Neural progenitor cell (in vitro differentiated cells): ENCODE measurements around the gene CFHR1. TPM values are rescaled to one million over a fixed set of nuclear protein-coding genes. Genes with fewer than 3 reads are reported as not detected.

ENCODE experiments used
- DNase-seq: peaks from one replicate; pipeline ENCODE4 v3.0.0-alpha.2; 2016; ENCODE audit warnings: low spot score
- H2AFZ ChIP-seq: fragments of 200-600 bp; sonication (generic); replicated peaks from 2 replicates; pipeline ENCODE4 v1.6.1; 2016; ENCODE audit warnings: antibody characterized with exemption
- H3F3A ChIP-seq: fragments of 200-600 bp; sonication (generic); 2 replicates; pipeline ENCODE4 v1.6.1; 2016; ENCODE audit warnings: antibody characterized with exemption, low read depth
- H3K27ac ChIP-seq: fragments of 200-600 bp; sonication (generic); 2 replicates; pipeline ENCODE4 v1.5.1; 2016; ENCODE audit warnings: mild to moderate bottlenecking
- H3K27me3 ChIP-seq: fragments of 200-600 bp; sonication (generic); 2 replicates; pipeline ENCODE4 v1.6.1; 2016; ENCODE audit warnings: mild to moderate bottlenecking, moderate library complexity
- H3K36me3 ChIP-seq: fragments of 200-600 bp; sonication (generic); 2 replicates; pipeline ENCODE4 v1.5.1; 2016
- H3K4me1 ChIP-seq: fragments of 200-600 bp; sonication (generic); 2 replicates; pipeline ENCODE4 v1.6.1; 2016; ENCODE audit warnings: mixed run types
- H3K4me2 ChIP-seq: fragments of 200-600 bp; sonication (generic); 2 replicates; pipeline ENCODE4 v1.6.1; 2016
- H3K4me3 ChIP-seq: fragments of 200-600 bp; sonication (generic); 2 replicates; pipeline ENCODE4 v1.5.1; 2016
- H3K79me2 ChIP-seq: fragments of 200-600 bp; sonication (generic); 2 replicates; pipeline ENCODE4 v1.6.1; 2016; ENCODE audit warnings: low read depth
- H3K9ac ChIP-seq: fragments of 200-600 bp; sonication (generic); 2 replicates; pipeline ENCODE4 v1.6.1; 2016
- H3K9me3 ChIP-seq: fragments of 200-600 bp; sonication (generic); 2 replicates; pipeline ENCODE4 v1.5.1; 2016; ENCODE audit warnings: low read depth
- H4K20me1 ChIP-seq: fragments of 200-600 bp; sonication (generic); 2 replicates; pipeline ENCODE4 v1.6.1; 2016; ENCODE audit warnings: low read depth
- H3K27ac Mint-ChIP-seq: 3 replicates; pipeline ENCODE4 v1.8.0; 2021; ENCODE audit warnings: mixed read lengths
- H3K27me3 Mint-ChIP-seq: 2 replicates; pipeline ENCODE4 v1.8.0; 2022; ENCODE audit warnings: low read depth, mild to moderate bottlenecking, inconsistent platforms, moderate library complexity, mixed read lengths; ENCODE audit not compliant: insufficient read depth
- H3K36me3 Mint-ChIP-seq: 3 replicates; pipeline ENCODE4 v1.8.0; 2021; ENCODE audit warnings: mixed read lengths
- H3K4me1 Mint-ChIP-seq: 3 replicates; pipeline ENCODE4 v1.8.0; 2021; ENCODE audit warnings: mixed read lengths
- H3K4me3 Mint-ChIP-seq: 3 replicates; pipeline ENCODE4 v1.8.0; 2021; ENCODE audit warnings: mild to moderate bottlenecking, moderate library complexity, mixed read lengths
- H3K9me3 Mint-ChIP-seq: 3 replicates; pipeline ENCODE4 v1.8.0; 2020; ENCODE audit warnings: mixed read lengths
- EZH2 ChIP-seq: fragments of 200-600 bp; sonication (generic); IDR thresholded peaks from 2 replicates; pipeline ENCODE4 v1.6.1; 2017; ENCODE audit warnings: antibody characterized with exemption, mild to moderate bottlenecking, moderate library complexity
- EZH2phosphoT487 ChIP-seq: fragments of 200-600 bp; sonication (generic); IDR thresholded peaks from 2 replicates; pipeline ENCODE4 v1.6.1; 2017; ENCODE audit warnings: antibody characterized with exemption
- total RNA-seq: library from RNA; depleted of rRNA; stranded (reverse); fragments of >200 nt; gene quantifications from 2 replicates; pipeline ENCODE4 v1.2.3, GENCODE V29; 2015; ENCODE audit warnings: low replicate concordance
- TF ChIP-seq, protein P1 (sequence below): fragments of 200-600 bp; sonication (generic); IDR thresholded peaks from 2 replicates; pipeline ENCODE4 v1.5.1; 2017; ENCODE audit warnings: antibody characterized with exemption, mild to moderate bottlenecking

CFHR1 gene
- total RNA-seq, 1 donor from 2014 or later = not detected

DNA sequence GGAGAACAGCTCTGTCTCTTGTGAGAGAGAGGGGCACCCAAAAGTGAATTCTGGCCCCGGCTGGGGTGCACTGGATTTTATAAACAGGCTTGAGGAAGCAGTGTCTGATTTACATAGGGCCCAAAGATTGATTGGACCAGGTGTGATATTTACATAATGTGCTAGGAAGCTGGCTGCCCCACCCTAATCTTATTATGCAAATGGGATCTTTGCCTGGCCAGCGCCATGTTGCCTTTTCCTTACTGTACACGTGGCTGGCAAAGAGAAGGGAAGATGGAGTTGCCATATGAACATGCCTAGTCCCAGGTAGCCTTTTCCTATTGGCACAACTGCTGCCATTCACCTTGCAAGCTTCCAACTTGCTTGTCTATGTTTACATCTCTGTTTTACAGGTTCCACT lies 39.3 kb downstream of the CFHR1 start:
- no peak overlapping the region for H2AFZ ChIP-seq
- H3K9me3 ChIP-seq = no peaks in the 10 kb centered on the region
- no peaks in the 10 kb centered on the region for H3K9me3 Mint-ChIP-seq
- no peaks in the 10 kb centered on the region for H3K36me3 ChIP-seq
- no peak overlapping the region for H3K4me3 ChIP-seq
- H3K36me3 Mint-ChIP-seq = no peaks in the 10 kb centered on the region
- H3K27me3 ChIP-seq = no peaks in the 10 kb centered on the region
- H3K9ac ChIP-seq = no peak overlapping the region
- no peak overlapping the region for H3K4me3 Mint-ChIP-seq
- no peaks in the 10 kb centered on the region for H3F3A ChIP-seq
- no peaks in the 10 kb centered on the region for H3K79me2 ChIP-seq
- no peaks in the 10 kb centered on the region for H4K20me1 ChIP-seq
- no peaks in the 10 kb centered on the region for H3K27me3 Mint-ChIP-seq
- H3K4me2 ChIP-seq = no peak overlapping the region
- TF ChIP-seq EZH2phosphoT487 = no peak
- no peak for TF ChIP-seq EZH2
- TF ChIP-seq, protein P1, sequence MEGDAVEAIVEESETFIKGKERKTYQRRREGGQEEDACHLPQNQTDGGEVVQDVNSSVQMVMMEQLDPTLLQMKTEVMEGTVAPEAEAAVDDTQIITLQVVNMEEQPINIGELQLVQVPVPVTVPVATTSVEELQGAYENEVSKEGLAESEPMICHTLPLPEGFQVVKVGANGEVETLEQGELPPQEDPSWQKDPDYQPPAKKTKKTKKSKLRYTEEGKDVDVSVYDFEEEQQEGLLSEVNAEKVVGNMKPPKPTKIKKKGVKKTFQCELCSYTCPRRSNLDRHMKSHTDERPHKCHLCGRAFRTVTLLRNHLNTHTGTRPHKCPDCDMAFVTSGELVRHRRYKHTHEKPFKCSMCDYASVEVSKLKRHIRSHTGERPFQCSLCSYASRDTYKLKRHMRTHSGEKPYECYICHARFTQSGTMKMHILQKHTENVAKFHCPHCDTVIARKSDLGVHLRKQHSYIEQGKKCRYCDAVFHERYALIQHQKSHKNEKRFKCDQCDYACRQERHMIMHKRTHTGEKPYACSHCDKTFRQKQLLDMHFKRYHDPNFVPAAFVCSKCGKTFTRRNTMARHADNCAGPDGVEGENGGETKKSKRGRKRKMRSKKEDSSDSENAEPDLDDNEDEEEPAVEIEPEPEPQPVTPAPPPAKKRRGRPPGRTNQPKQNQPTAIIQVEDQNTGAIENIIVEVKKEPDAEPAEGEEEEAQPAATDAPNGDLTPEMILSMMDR = no peak
- H3K27ac ChIP-seq = no peak overlapping the region
- no peak for DNase-seq
- H3K4me1 ChIP-seq = no peaks in the 10 kb centered on the region
- H3K4me1 Mint-ChIP-seq = no peaks in the 10 kb centered on the region
- no peak overlapping the region for H3K27ac Mint-ChIP-seq

DNA sequence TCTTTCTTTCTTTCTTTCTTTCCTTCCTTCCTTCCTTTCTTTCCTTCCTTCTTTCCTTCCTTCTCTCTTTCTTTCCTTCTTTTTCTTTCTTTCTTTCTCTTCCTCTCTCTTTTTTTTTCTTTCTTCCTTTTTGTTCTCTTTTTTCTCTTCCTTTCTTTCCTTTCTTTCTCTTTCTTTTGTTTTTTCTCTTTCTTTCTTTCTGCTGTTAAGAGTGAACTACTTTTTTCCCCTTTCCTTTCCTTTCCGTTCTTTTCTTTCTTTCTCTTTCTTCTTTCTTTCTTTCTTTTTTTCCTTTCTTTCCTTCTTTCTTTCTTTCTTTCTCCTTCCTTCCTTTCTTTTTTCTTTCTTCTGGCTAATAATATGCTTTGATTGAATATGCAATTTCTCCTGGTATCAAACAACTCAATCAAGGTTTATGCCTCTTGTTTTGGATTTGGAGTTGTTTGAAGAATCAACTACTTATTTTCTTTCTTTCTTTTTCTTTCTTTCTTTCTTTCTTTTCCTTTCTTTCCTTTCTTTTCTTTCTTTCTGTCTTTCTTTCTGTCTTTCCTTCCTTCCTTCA lies 40.9 kb downstream of the CFHR1 start:
- Histone ChIP-seq H2AFZ (no peak overlapping the region), H3K4me1 (no peaks in the 10 kb centered on the region), H3K79me2 (no peaks in the 10 kb centered on the region), H3K9me3 (no peaks in the 10 kb centered on the region), H4K20me1 (no peaks in the 10 kb centered on the region), H3K4me3 (no peak overlapping the region), H3K27me3 (no peaks in the 10 kb centered on the region), H3K9ac (no peak overlapping the region), H3K27ac (no peak overlapping the region), H3K36me3 (no peaks in the 10 kb centered on the region), H3K4me2 (no peak overlapping the region), H3F3A (no peaks in the 10 kb centered on the region)
- Mint-ChIP-seq H3K36me3 (no peaks in the 10 kb centered on the region), H3K27me3 (no peaks in the 10 kb centered on the region), H3K27ac (no peak overlapping the region), H3K4me3 (no peak overlapping the region), H3K4me1 (no peaks in the 10 kb centered on the region), H3K9me3 (no peaks in the 10 kb centered on the region)
- TF ChIP-seq EZH2phosphoT487 = no peak
- TF ChIP-seq, protein P1 = no peak
- TF ChIP-seq EZH2 = no peak
- no peak for DNase-seq

DNA sequence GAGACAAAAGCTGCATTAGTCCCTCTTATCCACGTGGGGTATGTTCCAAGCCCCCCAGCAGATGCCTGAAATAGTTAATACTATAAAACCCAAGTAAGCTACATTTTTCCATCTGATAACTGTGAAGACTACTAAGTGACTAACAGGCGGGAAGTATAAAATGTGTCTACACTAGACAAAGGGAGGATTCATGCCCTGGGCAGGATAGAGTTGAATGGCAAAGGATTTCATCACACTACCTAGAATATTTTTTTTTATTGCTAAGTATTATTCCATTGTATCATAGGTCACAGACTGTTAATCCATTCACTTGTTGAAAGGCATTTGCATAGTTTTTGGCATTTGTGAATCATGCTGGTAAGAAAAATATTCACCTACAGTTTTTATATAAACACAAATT lies 41.9 kb downstream of the CFHR1 start:
- no peak overlapping the region for H3K9ac ChIP-seq
- Mint-ChIP-seq H3K4me3 (no peak overlapping the region), H3K27me3 (no peaks in the 10 kb centered on the region), H3K4me1 (no peaks in the 10 kb centered on the region), H3K9me3 (no peaks in the 10 kb centered on the region), H3K27ac (no peak overlapping the region), H3K36me3 (no peaks in the 10 kb centered on the region)
- no peaks in the 10 kb centered on the region for H3K36me3 ChIP-seq
- H3K4me2 ChIP-seq = no peak overlapping the region
- H2AFZ ChIP-seq = no peak overlapping the region
- H3K4me1 ChIP-seq = no peaks in the 10 kb centered on the region
- H3F3A ChIP-seq = no peaks in the 10 kb centered on the region
- no peaks in the 10 kb centered on the region for H4K20me1 ChIP-seq
- no peaks in the 10 kb centered on the region for H3K79me2 ChIP-seq
- H3K9me3 ChIP-seq = no peaks in the 10 kb centered on the region
- H3K27me3 ChIP-seq = no peaks in the 10 kb centered on the region
- TF ChIP-seq, protein P1 = no peak
- TF ChIP-seq EZH2 = no peak
- TF ChIP-seq EZH2phosphoT487 = no peak
- no peak for DNase-seq
- no peak overlapping the region for H3K4me3 ChIP-seq
- no peak overlapping the region for H3K27ac ChIP-seq
